HG03045 (cell line): ENCODE measurements around the gene PARD3B.
A peak's percentile ranks its signal among the peaks of the same experiment; 100 is the strongest.
"Not testable (repeated sequence)": the region's sequence is repeated elsewhere in the genome, so short reads cannot be mapped to it uniquely, and the experiment has no call there.

Experiments
- ATAC-seq: cut with Tn5 transposase; IDR thresholded peaks from one replicate; pipeline ENCODE4 v1.9.1; 2021; ENCODE audit warnings: mild to moderate bottlenecking, moderate library complexity; ENCODE audit not compliant: unreplicated experiment

PARD3B gene

GRCh38 chr2:204538182-204539018 is 6.9 kb upstream of the PARD3B start:
- ATAC-seq: no peak

GRCh38 chr2:204539019-204539385 is 6.3 kb upstream of the PARD3B start:
- no peak for ATAC-seq

- no peak for ATAC-seq
Measured at GRCh38 chr2:204541637-204542036, 3.6 kb upstream of the PARD3B start.

GRCh38 chr2:204542982-204543608 is 2.2 kb upstream of the PARD3B start:
- ATAC-seq: no peak

GRCh38 chr2:204545861-204546735 is 823 bp downstream of the PARD3B start:
- peak; percentile 30 for ATAC-seq

- no peak for ATAC-seq
Measured at GRCh38 chr2:204550751-204551511, 5.7 kb downstream of the PARD3B start.

GRCh38 chr2:204551512-204551863 is 6.2 kb downstream of the PARD3B start:
- no peak for ATAC-seq

- no peak for ATAC-seq
Measured at GRCh38 chr2:204557604-204558003, 12.3 kb downstream of the PARD3B start.

GRCh38 chr2:204559358-204559757 is 14.1 kb downstream of the PARD3B start:
- not testable (repeated sequence) for ATAC-seq

GRCh38 chr2:204560902-204561301 is 15.6 kb downstream of the PARD3B start:
- no peak for ATAC-seq

- no peak for ATAC-seq
Measured at GRCh38 chr2:204561771-204562170, 16.5 kb downstream of the PARD3B start.

GRCh38 chr2:204566439-204566838 is 21.2 kb downstream of the PARD3B start:
- no peak for ATAC-seq

GRCh38 chr2:204570421-204570820 is 25.1 kb downstream of the PARD3B start:
- ATAC-seq: no peak

- no peak for ATAC-seq
Measured at GRCh38 chr2:204571041-204571440, 25.8 kb downstream of the PARD3B start.

- ATAC-seq: no peak
Measured at GRCh38 chr2:204571911-204572310, 26.6 kb downstream of the PARD3B start.

GRCh38 chr2:204573221-204573620 is 27.9 kb downstream of the PARD3B start:
- no peak for ATAC-seq

GRCh38 chr2:204574486-204574885 is 29.2 kb downstream of the PARD3B start:
- ATAC-seq: no peak

GRCh38 chr2:204575463-204575862 is 30.2 kb downstream of the PARD3B start:
- ATAC-seq: no peak

- no peak for ATAC-seq
Measured at GRCh38 chr2:204576362-204576979, 31.2 kb downstream of the PARD3B start.

- ATAC-seq: no peak
Measured at GRCh38 chr2:204578928-204579598, 33.8 kb downstream of the PARD3B start.
